Endothelial cell of umbilical vein (primary cell): Measurements from ENCODE around the gene L1CAM. TPM values are rescaled to one million over a fixed set of nuclear protein-coding genes. Genes with fewer than 3 reads are reported as not detected.

ENCODE experiments used
- BruUV-seq: library from RNA; stranded (reverse); fragments of 400-500 nt; replicated peaks from 2 replicates; lab custom pipeline; 2021; lab: Mats Ljungman, UMichigan
- CTCF ChIA-PET: fragments of 300-600, 350-600 bp; sonication (Branson Sonifier 250); formaldehyde crosslinking; loops from one replicate; lab custom pipeline; 2021; ENCODE audit warnings: antibody characterized with exemption, inconsistent platforms; lab: Charles Lee
- POLR2A ChIA-PET: fragments of 300-600, 350-600 bp; sonication (Branson Sonifier 250); formaldehyde crosslinking; loops from one replicate; lab custom pipeline; 2021; ENCODE audit warnings: antibody characterized with exemption, inconsistent platforms; lab: Charles Lee
- DNase-seq: peaks from one replicate; pipeline ENCODE4 v3.0.0-alpha.2; 2011; ENCODE audit warnings: low read depth, low spot score
- FAIRE-seq: peaks from 2 replicates; lab custom pipeline; 2011; peaks lifted over from hg19 to GRCh38; lab: Jason Lieb, UNC
- H2AFZ ChIP-seq: 2 replicates; pipeline ENCODE4 v1.6.0; 2012; ENCODE audit warnings: low read depth, low read length, control low read depth, inconsistent platforms
- H3K27ac ChIP-seq: 2 replicates; pipeline ENCODE4 v1.5.1; 2011; ENCODE audit warnings: low read depth, mild to moderate bottlenecking, control low read depth, low read length, moderate library complexity; ENCODE audit not compliant: insufficient read depth
- H3K27me3 ChIP-seq, 2 experiments: 2 replicates each; pipeline versions ENCODE4 v1.6.0 to v1.6.1; 2011; ENCODE audit warnings: low read length in 2 of 2, mixed read lengths in 1 of 2; ENCODE audit not compliant: control insufficient read depth in 2 of 2, insufficient read depth in 2 of 2
- H3K36me3 ChIP-seq, 2 experiments: 2 replicates in 1 of 2; 3 replicates in 1 of 2; pipeline ENCODE4 v1.5.1; 2011; ENCODE audit warnings: low read length in 2 of 2, mild to moderate bottlenecking in 1 of 2, moderate library complexity in 1 of 2; ENCODE audit not compliant: control insufficient read depth in 2 of 2, insufficient read depth in 2 of 2; ENCODE audit errors: extremely low read depth in 1 of 2
- H3K4me1 ChIP-seq: 3 replicates; pipeline ENCODE4 v1.5.1; 2011; ENCODE audit warnings: mild to moderate bottlenecking, low read length; ENCODE audit not compliant: control insufficient read depth, insufficient read depth; ENCODE audit errors: extremely low read depth
- H3K4me2 ChIP-seq: 2 replicates; pipeline ENCODE4 v1.6.1; 2011; ENCODE audit warnings: low read length, control low read depth, mixed read lengths; ENCODE audit not compliant: insufficient read depth
- H3K4me3 ChIP-seq, 3 experiments: fragments of 200-600 bp in 1 of 3; sonication (generic), shearing (Covaris generic) in 1 of 3; replicated peaks in 1 of 3; 2 replicates each; pipeline ENCODE4 v1.5.1; 2011 to 2016; ENCODE audit warnings: control low read depth in 3 of 3, low read length in 3 of 3, mild to moderate bottlenecking in 2 of 3, inconsistent platforms in 1 of 3, low read depth in 1 of 3, moderate library complexity in 1 of 3; ENCODE audit not compliant: insufficient read depth in 1 of 3
- H3K79me2 ChIP-seq: 2 replicates; pipeline ENCODE4 v1.6.0; 2012; ENCODE audit warnings: low read length, inconsistent platforms; ENCODE audit not compliant: control insufficient read depth, insufficient read depth
- H3K9ac ChIP-seq: replicated peaks from 2 replicates; pipeline ENCODE3; 2011; ENCODE audit warnings: low read length, control low read depth; ENCODE audit not compliant: insufficient read depth; ENCODE audit errors: extremely low read depth
- H3K9me1 ChIP-seq: replicated peaks from 3 replicates; pipeline ENCODE4 v1.6.0; 2011; ENCODE audit warnings: mild to moderate bottlenecking, low read length; ENCODE audit not compliant: control insufficient read depth, insufficient read depth; ENCODE audit errors: extremely low read depth
- H3K9me3 ChIP-seq: replicated peaks from 2 replicates; pipeline ENCODE4 v1.5.1; 2012; ENCODE audit warnings: low read length, inconsistent platforms; ENCODE audit not compliant: control insufficient read depth, insufficient read depth
- H4K20me1 ChIP-seq: replicated peaks from 2 replicates; pipeline ENCODE3; 2011; ENCODE audit warnings: mild to moderate bottlenecking, low read length; ENCODE audit not compliant: control insufficient read depth, insufficient read depth; ENCODE audit errors: extremely low read depth
- CTCF ChIP-seq, 2 donors: IDR thresholded peaks; 1 replicate in 1 of 2; 2 replicates in 1 of 2; pipeline ENCODE4 v1.5.1; 2011; ENCODE audit warnings: low read length in 2 of 2, mild to moderate bottlenecking in 2 of 2, moderate library complexity in 2 of 2, control low read depth in 1 of 2, inconsistent platforms in 1 of 2, low read depth in 1 of 2; ENCODE audit not compliant: insufficient read depth in 1 of 2; ENCODE audit errors: extremely low read depth in 1 of 2
- EZH2 ChIP-seq: IDR thresholded peaks from 2 replicates; pipeline ENCODE4 v1.6.1; 2012; ENCODE audit warnings: borderline replicate concordance, low read depth, mild to moderate bottlenecking, moderate library complexity, low read length, inconsistent platforms; ENCODE audit not compliant: severe bottlenecking
- FOS ChIP-seq: IDR thresholded peaks from 2 replicates; pipeline ENCODE4 v1.6.1; 2011; ENCODE audit warnings: mild to moderate bottlenecking, low read length, moderate library complexity, borderline replicate concordance; ENCODE audit not compliant: insufficient read depth
- GATA2 ChIP-seq: IDR thresholded peaks from 2 replicates; pipeline ENCODE4 v1.7.0; 2011; ENCODE audit warnings: low read depth, mild to moderate bottlenecking, moderate library complexity, mixed read lengths, low read length; ENCODE audit not compliant: insufficient read length, insufficient read depth
- JUN ChIP-seq: IDR thresholded peaks from 2 replicates; pipeline ENCODE4 v1.6.1; 2011; ENCODE audit warnings: borderline replicate concordance, low read depth; ENCODE audit not compliant: insufficient read length, insufficient read depth
- MYC ChIP-seq: IDR thresholded peaks from one replicate; pipeline ENCODE4 v1.6.1; 2011; ENCODE audit warnings: mild to moderate bottlenecking, low read depth, low read length
- POLR2A ChIP-seq: IDR thresholded peaks from 2 replicates; pipeline ENCODE4 v1.6.1; 2012; ENCODE audit warnings: low read depth, mild to moderate bottlenecking, control low read depth, low read length
- POLR2AphosphoS5 ChIP-seq: IDR thresholded peaks from 2 replicates; pipeline ENCODE4 v1.6.1; 2012; ENCODE audit warnings: low read depth, mild to moderate bottlenecking, control low read depth, low read length, moderate library complexity; ENCODE audit not compliant: insufficient read depth
- dilution Hi-C: fragments of 300-500 bp; cut with MboI; formaldehyde crosslinking; loops from one replicate; pipeline ENCODE4 v1.15.0; 2019; ENCODE audit warnings: low sequenced_read_pairs; ENCODE audit not compliant: extremely low pct_ligation_motif_present
- intact Hi-C: fragments of 100-400 bp; cut with micrococcal nuclease; formaldehyde crosslinking; loops from one replicate; pipeline ENCODE4 v1.10.0; 2022
- polyA plus RNA-seq, 4 experiments: library from polyadenylated mRNA; depleted of rRNA in 3 of 4; stranded (reverse) in 3 of 4; unstranded in 1 of 4; fragments of >200 nt; gene quantifications; 2 replicates each; pipeline versions ENCODE4 v1.2.1 to v1.2.3, GENCODE V29; 2011 to 2012; ENCODE audit warnings: missing spikeins in 1 of 4
- total RNA-seq: library from RNA; stranded (reverse); gene quantifications from 2 replicates; pipeline ENCODE4 v1.2.3, GENCODE V29; 2021
- TF ChIP-seq, protein P1 (sequence below): IDR thresholded peaks from 2 replicates; pipeline ENCODE4 v1.6.1; 2011; ENCODE audit not compliant: insufficient read depth, insufficient read length

L1CAM gene
- total and polyA plus RNA-seq, 2 donors (not counting 3 experiments of a cell fraction or from before 2014, with no cell fraction given): 0.01 TPM; not detected in 1

GRCh38 chrX:153909980-153910360, 24.0 kb upstream of the L1CAM start:
- no peaks in the 10 kb centered on the region for H3K9me3 ChIP-seq
- H3K9me1 ChIP-seq: no peaks in the 10 kb centered on the region
- H3K27me3 ChIP-seq: no peaks in the 10 kb centered on the region
- no peak overlapping the region for H3K9ac ChIP-seq
- H4K20me1 ChIP-seq: no peaks in the 10 kb centered on the region
- no peak overlapping the region for H2AFZ ChIP-seq
- ChIA-PET POLR2A (no interaction called here), CTCF (interaction anchor here (1.2 kb wide), 1 partner anchor 37 kb away, joined by 3 read pairs; no protein-coding TSS in a partner anchor)
- DNase-seq (no peak), FAIRE-seq (no peak)
- no peak overlapping the region for H3K27ac ChIP-seq
- H3K4me1 ChIP-seq: no peaks in the 10 kb centered on the region
- no peaks in the 10 kb centered on the region for H3K36me3 ChIP-seq
- dilution Hi-C loops (no loop called here), intact Hi-C loops (no loop called here)
- TF ChIP-seq POLR2AphosphoS5 (no peak), GATA2 (no peak), JUN (no peak), POLR2A (no peak), EZH2 (no peak), MYC (no peak), CTCF (IDR thresholded peaks at IDR 0.05; ENCODE audit: extremely low read depth in 1 of 2, insufficient read depth in 1 of 2, low read depth in 1 of 2, low read length in 2 of 2) (no peak), FOS (no peak)
- TF ChIP-seq, protein P1, sequence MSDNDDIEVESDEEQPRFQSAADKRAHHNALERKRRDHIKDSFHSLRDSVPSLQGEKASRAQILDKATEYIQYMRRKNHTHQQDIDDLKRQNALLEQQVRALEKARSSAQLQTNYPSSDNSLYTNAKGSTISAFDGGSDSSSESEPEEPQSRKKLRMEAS: no peak
- H3K4me2 ChIP-seq: no peak overlapping the region
- H3K79me2 ChIP-seq: no peaks in the 10 kb centered on the region
- H3K4me3 ChIP-seq: no peak overlapping the region
- BruUV-seq: no TSS peak
